ENCODE measurements around the gene PDCD1.

PDCD1 gene

GRCh38 chr2:241888641-241889040, 29.9 kb upstream of the PDCD1 start:
- no peak for DNase-seq (ENCODE audit: low read depth)
- no peak for TF ChIP-seq CTCF (IDR thresholded peaks at IDR 0.05; ENCODE audit: low read length, missing control alignments)
- H3K4me3 ChIP-seq (replicated peaks; ENCODE audit: low read depth, low read length) = no peak overlapping the region

- no peak for DNase-seq (ENCODE audit: low read depth)
- no peak overlapping the region for H3K4me3 ChIP-seq (replicated peaks; ENCODE audit: low read depth, low read length)
- no peak for TF ChIP-seq CTCF (IDR thresholded peaks at IDR 0.05; ENCODE audit: low read length, missing control alignments)
Observed at GRCh38 chr2:241887806-241888522, 29.3 kb upstream of the PDCD1 start.

- DNase-seq (ENCODE audit: low read depth) = no peak
- no peak for TF ChIP-seq CTCF (IDR thresholded peaks at IDR 0.05; ENCODE audit: low read length, missing control alignments)
- no peak overlapping the region for H3K4me3 ChIP-seq (replicated peaks; ENCODE audit: low read depth, low read length)
Observed at GRCh38 chr2:241886840-241887447, 28.2 kb upstream of the PDCD1 start.

- TF ChIP-seq CTCF (IDR thresholded peaks at IDR 0.05; ENCODE audit: low read length, missing control alignments) = no peak
- H3K4me3 ChIP-seq (replicated peaks; ENCODE audit: low read depth, low read length) = no peak overlapping the region
Observed at GRCh38 chr2:241885946-241886643, 27.4 kb upstream of the PDCD1 start.

GRCh38 chr2:241885291-241885945, 26.7 kb upstream of the PDCD1 start:
- TF ChIP-seq CTCF (IDR thresholded peaks at IDR 0.05; ENCODE audit: low read length, missing control alignments) = no peak
- no peak overlapping the region for H3K4me3 ChIP-seq (replicated peaks; ENCODE audit: low read depth, low read length)
- no peak for DNase-seq (ENCODE audit: low read depth)

More at GRCh38 chr2:241885946-241886643, 27.4 kb upstream of the PDCD1 start:
- no peak for DNase-seq (ENCODE audit: low read depth)

- no peak overlapping the region for H3K4me3 ChIP-seq (replicated peaks; ENCODE audit: low read depth, low read length)
- TF ChIP-seq CTCF (IDR thresholded peaks at IDR 0.05; ENCODE audit: low read length, missing control alignments) = no peak
- DNase-seq (ENCODE audit: low read depth) = no peak
Observed at GRCh38 chr2:241884951-241885290, 26.2 kb upstream of the PDCD1 start.

Measured in fibroblast of pulmonary artery (primary cell).